IMR-90 (cell line): ENCODE results near the gene ATP1A1.

ENCODE experiments used
- BHLHE40 ChIP-seq: fragments of 150-350 bp; IDR thresholded peaks from 2 replicates; pipeline ENCODE4 v1.6.1; 2016; ENCODE audit warnings: mild to moderate bottlenecking, low read depth, low read length
- FOS ChIP-seq: fragments of 150-350 bp; IDR thresholded peaks from 2 replicates; pipeline ENCODE4 v1.6.1; 2016; ENCODE audit warnings: low read depth, low read length
- MAFK ChIP-seq: IDR thresholded peaks from 2 replicates; pipeline ENCODE4 v1.6.1; 2012; ENCODE audit warnings: low read depth, low read length, improper control_type of control experiment
- MAZ ChIP-seq: IDR thresholded peaks from 2 replicates; pipeline ENCODE4 v1.6.1; 2012; ENCODE audit warnings: low read depth, mild to moderate bottlenecking, low read length, improper control_type of control experiment, moderate library complexity, borderline replicate concordance
- MXI1 ChIP-seq: IDR thresholded peaks from 2 replicates; pipeline ENCODE4 v1.6.1; 2012; ENCODE audit warnings: low read depth, mild to moderate bottlenecking, low read length, moderate library complexity, borderline replicate concordance
- POLR2A ChIP-seq: IDR thresholded peaks from 2 replicates; pipeline ENCODE4 v1.6.1; 2012; ENCODE audit warnings: mild to moderate bottlenecking, low read depth, low read length
- RAD21 ChIP-seq: IDR thresholded peaks from 2 replicates; pipeline ENCODE4 v1.6.1; 2012; ENCODE audit warnings: low read length, improper control_type of control experiment
- RCOR1 ChIP-seq: IDR thresholded peaks from 2 replicates; pipeline ENCODE4 v1.6.1; 2012; ENCODE audit warnings: mild to moderate bottlenecking, low read length, improper control_type of control experiment; ENCODE audit not compliant: insufficient replicate concordance
- RFX5 ChIP-seq: IDR thresholded peaks from 2 replicates; pipeline ENCODE4 v1.8.0; 2012; ENCODE audit warnings: low read depth, mild to moderate bottlenecking, low read length, moderate library complexity
- TF ChIP-seq, protein P1 (sequence below): conservative IDR thresholded peaks from 2 replicates; pipeline ENCODE4 v1.5.1; 2012; ENCODE audit warnings: mild to moderate bottlenecking, low read depth, low read length, improper control_type of control experiment
- TF ChIP-seq, protein P2 (sequence below): fragments of 150-350 bp; IDR thresholded peaks from 2 replicates; pipeline ENCODE4 v1.6.1; 2017; ENCODE audit warnings: mild to moderate bottlenecking, antibody characterized with exemption, low read length, low read depth

DNA sequence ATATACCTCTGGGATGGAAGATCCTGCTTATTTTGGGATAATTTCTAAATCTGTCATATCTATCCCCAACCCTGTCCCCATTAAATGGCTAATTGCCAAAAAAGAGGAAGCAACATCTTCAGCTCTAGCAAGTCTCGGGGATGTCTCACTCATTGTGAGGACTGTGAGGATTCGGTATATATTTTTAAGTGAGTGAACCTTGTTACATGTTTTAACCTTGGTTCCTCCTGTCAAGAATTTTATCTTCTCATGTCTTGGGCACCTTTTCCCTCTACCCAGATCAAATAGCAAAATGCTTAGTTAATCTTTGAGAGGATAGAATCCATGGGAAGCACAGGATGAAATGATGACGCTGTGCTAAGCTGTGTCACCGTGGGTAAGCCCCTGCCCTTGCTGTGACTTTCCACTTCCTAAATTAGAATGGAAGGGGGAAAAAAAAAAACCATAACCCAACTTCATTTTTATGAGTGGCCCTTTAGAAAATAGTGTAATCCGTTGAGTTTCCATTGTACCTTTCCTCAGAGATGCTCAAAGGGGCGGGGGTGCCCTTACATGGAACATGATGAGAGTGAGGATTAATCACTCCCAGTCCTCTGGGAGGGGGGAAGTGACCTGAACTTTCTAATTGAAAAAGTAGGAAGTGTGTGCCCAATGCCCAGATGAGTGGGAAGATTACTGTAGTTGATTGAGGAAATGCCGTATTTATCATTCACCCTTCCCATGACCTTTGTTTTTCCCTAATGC lies 7.6 kb downstream of the ATP1A1 start:
- no peak for TF ChIP-seq RAD21
- TF ChIP-seq, protein P1, sequence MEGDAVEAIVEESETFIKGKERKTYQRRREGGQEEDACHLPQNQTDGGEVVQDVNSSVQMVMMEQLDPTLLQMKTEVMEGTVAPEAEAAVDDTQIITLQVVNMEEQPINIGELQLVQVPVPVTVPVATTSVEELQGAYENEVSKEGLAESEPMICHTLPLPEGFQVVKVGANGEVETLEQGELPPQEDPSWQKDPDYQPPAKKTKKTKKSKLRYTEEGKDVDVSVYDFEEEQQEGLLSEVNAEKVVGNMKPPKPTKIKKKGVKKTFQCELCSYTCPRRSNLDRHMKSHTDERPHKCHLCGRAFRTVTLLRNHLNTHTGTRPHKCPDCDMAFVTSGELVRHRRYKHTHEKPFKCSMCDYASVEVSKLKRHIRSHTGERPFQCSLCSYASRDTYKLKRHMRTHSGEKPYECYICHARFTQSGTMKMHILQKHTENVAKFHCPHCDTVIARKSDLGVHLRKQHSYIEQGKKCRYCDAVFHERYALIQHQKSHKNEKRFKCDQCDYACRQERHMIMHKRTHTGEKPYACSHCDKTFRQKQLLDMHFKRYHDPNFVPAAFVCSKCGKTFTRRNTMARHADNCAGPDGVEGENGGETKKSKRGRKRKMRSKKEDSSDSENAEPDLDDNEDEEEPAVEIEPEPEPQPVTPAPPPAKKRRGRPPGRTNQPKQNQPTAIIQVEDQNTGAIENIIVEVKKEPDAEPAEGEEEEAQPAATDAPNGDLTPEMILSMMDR = no peak
- TF ChIP-seq, protein P2, sequence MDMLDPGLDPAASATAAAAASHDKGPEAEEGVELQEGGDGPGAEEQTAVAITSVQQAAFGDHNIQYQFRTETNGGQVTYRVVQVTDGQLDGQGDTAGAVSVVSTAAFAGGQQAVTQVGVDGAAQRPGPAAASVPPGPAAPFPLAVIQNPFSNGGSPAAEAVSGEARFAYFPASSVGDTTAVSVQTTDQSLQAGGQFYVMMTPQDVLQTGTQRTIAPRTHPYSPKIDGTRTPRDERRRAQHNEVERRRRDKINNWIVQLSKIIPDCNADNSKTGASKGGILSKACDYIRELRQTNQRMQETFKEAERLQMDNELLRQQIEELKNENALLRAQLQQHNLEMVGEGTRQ = no peak
- TF ChIP-seq RCOR1 = no peak
- TF ChIP-seq POLR2A = no peak
- TF ChIP-seq MXI1 = no peak
- TF ChIP-seq RFX5 = no peak
- no peak for TF ChIP-seq BHLHE40
- no peak for TF ChIP-seq FOS
- TF ChIP-seq MAFK = no peak
- TF ChIP-seq MAZ = no peak
